HL-60/S4 treated with retinoic acid at 250 ng/mL for 4 days and 3 days (cell line): ENCODE data around the gene MTX1.

ENCODE experiments used
- in situ Hi-C: fragments of 300-500 bp; cut with MboI; formaldehyde crosslinking; loops from 2 replicates; pipeline ENCODE4 v1.7.0; 2022; ENCODE audit warnings: low sequenced_read_pairs

The MTX1 gene

GRCh38 chr1:155174324-155175280 is 33.9 kb upstream of the MTX1 start:
- in situ Hi-C loops: loop anchor here (25.0 kb wide), 1 partner anchor 413 kb away; no protein-coding TSS in a partner anchor

DNA sequence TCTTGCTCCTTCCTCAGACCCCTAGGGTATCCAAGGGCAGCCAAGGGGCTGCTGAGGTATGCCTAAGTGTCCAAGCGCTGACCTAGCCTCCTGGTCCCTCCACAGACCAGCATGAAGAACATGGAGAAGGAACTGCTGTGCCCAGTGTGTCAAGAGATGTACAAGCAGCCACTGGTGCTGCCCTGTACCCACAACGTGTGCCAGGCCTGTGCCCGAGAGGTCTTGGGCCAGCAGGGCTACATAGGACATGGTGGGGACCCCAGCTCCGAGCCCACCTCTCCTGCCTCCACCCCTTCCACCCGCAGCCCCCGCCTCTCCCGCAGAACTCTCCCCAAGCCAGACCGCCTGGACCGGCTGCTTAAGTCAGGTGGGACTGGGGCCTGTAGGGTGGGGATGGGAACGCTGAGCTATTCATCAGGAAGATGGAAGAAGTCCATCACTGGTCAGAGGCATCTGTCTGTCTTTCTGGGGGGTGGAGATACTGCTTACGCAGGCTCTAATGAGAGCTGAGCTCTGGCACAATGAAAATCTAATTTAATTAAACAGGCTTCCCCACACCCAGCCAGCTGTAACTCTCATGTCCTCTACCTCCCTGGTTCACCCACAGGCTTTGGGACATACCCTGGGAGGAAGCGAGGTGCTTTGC is 33.1 kb upstream of the MTX1 start:
- in situ Hi-C loops: loop anchor here (25.0 kb wide), 1 partner anchor 412 kb away; no protein-coding TSS in a partner anchor

DNA sequence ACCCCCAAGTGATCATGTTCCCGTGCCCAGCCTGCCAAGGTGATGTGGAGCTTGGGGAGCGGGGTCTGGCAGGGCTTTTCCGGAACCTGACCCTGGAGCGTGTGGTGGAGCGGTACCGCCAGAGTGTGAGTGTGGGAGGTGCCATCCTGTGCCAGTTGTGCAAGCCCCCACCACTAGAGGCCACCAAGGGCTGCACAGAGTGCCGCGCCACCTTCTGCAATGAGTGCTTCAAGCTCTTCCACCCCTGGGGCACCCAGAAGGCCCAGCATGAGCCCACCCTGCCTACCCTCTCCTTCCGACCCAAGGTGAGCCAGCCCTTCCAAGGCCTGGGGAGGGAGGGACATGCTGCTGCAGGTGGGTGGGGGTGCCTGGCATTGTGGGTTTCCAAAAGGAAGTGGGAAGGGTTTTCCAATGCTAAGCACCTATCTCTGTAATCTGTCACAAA is 32.5 kb upstream of the MTX1 start:
- in situ Hi-C loops: loop anchor here (25.0 kb wide), 1 partner anchor 411 kb away; no protein-coding TSS in a partner anchor

DNA sequence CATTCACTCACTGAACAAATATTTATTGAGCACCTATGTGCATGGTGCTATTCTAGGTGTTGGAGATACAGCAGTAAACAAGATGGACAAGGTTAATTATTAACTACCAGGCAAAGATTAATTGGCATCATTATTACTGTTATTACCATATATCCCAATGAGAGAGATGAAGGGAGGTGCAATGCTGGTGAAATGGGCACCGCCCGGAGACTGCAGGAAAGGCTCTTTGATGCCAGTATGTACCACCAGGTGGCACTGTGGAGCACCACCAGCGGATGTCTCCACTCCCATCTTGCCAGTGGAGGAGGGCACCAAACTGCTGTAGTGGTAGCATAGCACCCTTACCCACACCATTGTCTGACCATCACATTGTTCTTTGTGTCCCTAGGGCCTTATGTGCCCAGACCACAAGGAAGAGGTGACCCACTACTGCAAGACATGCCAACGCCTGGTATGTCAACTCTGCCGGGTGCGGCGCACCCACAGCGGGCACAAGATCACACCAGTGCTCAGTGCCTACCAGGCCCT is 31.9 kb upstream of the MTX1 start:
- in situ Hi-C loops: loop anchor here (25.0 kb wide), 1 partner anchor 411 kb away; no protein-coding TSS in a partner anchor

DNA sequence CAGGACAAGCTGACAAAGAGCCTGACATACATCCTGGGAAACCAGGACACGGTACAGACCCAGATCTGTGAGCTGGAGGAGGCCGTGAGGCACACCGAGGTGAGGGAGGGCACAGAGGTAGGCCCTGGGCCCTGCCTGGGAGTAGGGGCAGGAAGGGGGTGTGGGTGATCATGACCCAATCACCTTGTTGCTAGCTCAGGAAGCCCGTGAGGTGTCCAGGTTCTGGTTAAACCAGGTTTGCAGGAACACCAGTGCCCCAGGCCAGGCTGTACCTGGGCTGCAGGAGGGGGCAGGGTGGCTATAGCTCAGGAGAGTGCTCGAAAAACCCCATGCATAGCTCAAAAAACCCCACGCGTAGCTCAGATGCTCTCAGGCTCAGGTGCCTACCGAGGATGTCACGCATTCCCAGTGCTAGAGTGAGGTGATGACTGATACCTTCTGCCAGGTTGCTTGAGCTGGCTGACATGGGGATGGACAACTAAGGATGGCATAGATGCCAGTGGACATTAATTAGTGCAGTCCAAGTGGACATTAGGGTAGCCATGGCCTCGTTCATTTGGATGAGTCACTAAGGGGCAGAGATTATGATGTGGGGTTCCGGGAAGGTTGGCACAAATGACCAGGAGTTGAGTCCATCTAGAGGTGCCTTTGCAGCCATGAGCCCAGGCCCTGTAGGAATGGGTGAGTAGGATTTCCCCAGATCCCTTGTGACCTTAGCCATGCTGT is 31.1 kb upstream of the MTX1 start:
- in situ Hi-C loops: loop anchor here (25.0 kb wide), 1 partner anchor 410 kb away; no protein-coding TSS in a partner anchor

- in situ Hi-C loops: loop anchor here (25.0 kb wide), 1 partner anchor 409 kb away; no protein-coding TSS in a partner anchor
Measured at GRCh38 chr1:155177918-155178281, 30.6 kb upstream of the MTX1 start.

DNA sequence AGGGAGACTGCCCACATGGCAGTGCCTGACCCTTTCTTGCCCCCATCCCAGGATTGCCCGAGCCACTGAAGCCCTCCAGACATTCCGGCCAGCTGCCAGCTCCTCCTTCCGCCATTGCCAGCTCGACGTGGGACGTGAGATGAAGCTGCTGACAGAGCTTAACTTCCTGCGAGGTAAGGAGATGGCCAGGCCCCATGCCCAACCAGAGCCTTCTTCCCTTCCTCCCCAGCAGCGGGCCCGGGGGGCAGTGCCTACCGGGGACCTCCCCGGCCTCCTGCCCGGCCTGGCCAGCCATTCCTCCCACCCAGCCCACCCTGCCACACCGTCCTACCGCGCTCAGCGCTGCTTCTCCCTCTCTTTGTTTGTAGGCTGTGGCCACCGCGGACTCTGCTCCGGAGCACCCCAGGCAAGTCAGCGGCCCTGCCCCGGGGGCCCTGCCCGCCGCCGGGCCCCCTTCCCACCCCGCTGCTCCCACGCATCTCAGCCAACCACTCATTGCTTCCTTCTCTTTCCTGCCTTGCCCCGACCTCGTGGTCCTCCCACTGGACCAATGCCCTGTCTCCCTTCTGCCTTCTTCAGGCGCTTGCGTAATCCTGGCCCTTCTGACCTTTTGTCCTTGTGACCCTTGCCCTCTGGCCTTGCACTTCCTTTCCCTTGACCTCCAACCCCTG is 29.9 kb upstream of the MTX1 start:
- in situ Hi-C loops: loop anchor here (25.0 kb wide), 1 partner anchor 409 kb away; no protein-coding TSS in a partner anchor

GRCh38 chr1:155179112-155180031 is 29.1 kb upstream of the MTX1 start:
- in situ Hi-C loops: loop anchor here (25.0 kb wide), 1 partner anchor 408 kb away; no protein-coding TSS in a partner anchor

DNA sequence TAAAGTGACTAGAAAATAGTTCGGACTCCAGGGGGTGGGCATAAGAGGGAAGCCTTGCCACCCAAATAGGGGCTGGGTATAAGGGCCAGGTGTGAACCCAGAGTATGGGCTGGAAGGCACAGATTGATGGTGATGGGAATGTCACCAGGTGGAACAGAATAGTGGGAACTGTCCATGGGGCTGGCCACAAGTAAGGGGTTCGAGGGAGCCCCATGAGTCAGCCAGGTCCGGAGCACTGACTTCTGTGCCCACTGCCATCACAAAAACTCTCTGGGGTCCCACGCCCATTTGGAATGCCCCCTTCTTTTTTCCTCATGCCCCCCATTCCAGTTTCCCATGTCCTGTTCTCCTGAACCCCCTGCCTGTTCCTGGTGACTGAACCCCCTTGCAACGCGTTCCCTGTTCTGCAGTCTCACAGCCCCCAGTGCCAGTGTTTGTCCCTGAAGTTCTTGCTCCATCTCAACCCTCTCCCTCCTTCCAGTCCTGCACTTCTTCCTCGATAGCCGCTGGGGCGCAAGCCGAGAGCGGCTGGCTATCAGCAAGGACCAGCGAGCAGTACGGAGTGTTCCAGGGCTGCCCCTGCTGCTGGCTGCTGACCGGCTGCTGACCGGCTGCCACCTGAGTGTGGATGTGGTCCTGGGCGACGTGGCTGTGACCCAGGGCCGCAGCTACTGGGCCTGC is 27.0 kb upstream of the MTX1 start:
- in situ Hi-C loops: loop anchor here (25.0 kb wide), 1 partner anchor 406 kb away; no protein-coding TSS in a partner anchor

DNA sequence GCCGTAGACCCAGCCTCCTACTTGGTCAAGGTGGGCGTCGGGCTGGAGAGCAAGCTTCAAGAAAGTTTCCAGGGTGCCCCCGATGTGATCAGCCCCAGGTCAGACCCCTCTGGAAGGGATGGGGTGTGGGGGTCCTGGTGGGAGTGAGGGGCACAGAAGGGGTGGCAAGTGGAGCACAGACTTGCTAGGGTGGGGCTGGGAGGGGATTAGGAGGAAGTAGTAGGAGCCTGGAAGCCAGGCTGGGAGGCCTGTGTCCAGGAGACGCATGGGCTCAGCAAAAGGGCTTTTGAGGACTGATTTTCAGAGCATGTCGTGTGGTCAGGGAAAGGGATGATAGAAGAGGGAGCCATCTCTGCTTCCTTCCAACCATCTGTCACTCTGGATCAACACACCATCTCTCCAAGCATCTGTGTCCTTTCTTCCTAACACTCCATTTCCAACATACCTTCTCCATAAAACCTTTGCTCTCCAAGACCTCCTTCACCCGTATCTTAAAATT is 26.4 kb upstream of the MTX1 start:
- in situ Hi-C loops: loop anchor here (25.0 kb wide), 1 partner anchor 405 kb away; no protein-coding TSS in a partner anchor

DNA sequence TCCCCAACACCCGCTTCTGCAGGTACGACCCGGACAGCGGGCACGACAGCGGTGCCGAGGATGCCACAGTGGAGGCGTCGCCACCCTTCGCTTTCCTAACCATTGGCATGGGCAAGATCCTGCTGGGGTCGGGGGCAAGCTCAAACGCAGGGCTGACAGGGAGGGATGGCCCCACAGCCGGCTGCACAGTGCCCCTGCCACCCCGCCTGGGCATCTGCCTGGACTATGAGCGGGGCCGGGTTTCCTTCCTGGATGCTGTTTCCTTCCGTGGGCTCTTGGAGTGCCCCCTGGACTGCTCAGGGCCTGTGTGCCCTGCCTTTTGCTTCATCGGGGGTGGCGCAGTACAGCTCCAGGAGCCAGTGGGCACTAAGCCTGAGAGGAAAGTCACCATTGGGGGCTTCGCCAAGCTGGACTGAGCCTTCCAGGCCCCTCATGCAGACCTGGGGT is 24.7 kb upstream of the MTX1 start:
- in situ Hi-C loops: loop anchor here (25.0 kb wide), 1 partner anchor 404 kb away; no protein-coding TSS in a partner anchor

DNA sequence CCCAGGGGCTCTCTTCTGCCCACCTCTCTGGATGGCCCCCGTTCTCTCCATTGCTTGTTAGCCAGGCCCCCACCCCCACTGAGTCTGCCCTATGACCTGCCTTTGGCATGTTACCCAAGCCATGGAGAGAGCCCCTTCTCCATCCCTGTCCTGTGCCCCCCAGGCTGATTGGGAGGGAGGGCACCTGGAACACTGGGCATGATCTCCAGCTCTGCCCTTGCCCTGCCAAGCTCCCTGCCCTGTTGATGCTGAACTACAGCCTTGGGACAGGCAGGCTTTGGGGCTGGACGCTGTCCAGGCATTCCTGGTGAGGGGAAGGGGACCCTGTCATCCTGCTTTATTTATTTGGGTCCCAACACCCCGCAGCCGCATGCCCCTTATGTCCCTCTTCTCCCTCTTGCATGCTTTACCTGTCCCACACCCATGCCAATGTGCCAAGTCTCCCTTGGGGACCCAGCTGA is 24.1 kb upstream of the MTX1 start:
- in situ Hi-C loops: loop anchor here (25.0 kb wide), 1 partner anchor 403 kb away; no protein-coding TSS in a partner anchor

DNA sequence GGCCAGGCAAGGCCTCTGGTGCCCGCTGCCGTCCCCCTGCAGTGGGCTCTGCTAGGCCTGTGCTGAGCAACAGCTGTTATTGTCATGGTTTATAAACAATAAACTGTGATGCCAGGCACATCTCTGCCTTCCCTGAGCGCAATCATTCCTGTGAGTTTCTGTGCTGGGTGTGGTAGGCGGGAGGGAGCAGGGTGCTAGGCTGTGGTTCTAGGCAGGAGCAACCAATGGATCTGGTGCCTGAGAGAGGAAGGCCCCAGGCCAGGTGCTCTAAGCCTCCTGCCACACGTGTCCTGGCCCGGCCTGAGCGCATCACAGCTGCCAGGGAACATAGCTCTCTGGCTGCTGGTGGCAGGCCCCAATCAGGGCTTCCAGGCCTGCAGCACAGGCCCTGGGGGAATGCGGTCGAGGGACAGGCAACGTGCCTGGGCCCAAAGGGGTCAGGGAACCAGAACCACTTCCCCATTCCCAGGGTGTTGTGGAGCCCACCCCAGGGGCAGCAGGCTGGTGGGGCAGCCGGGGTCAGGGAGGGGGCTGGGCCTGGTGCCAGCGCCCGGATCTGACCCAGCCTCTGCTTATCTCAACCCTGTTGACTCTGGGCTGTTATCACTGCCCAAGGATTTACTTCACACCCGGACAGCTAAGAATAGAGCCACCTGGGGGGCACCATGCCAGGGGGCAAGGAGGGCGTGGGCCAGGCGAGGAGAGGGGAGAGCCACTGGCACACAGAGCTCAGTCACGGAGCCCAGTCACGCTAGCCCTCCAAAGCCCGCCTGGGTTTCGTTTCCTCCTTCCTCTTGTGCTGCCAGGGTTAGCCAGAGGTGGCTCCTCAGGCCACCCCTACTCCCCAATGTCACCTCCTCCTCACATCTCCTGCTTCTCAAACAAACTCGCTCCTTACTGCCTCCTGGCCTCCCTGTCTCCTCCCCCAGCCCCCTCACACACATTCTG is 23.4 kb upstream of the MTX1 start:
- in situ Hi-C loops: loop anchor here (25.0 kb wide), 1 partner anchor 402 kb away; no protein-coding TSS in a partner anchor

- in situ Hi-C loops: loop anchor here (25.0 kb wide), 1 partner anchor 402 kb away; no protein-coding TSS in a partner anchor
Measured at GRCh38 chr1:155185783-155186066, 22.8 kb upstream of the MTX1 start.

- in situ Hi-C loops: loop anchor here (25.0 kb wide), 1 partner anchor 401 kb away; no protein-coding TSS in a partner anchor
Measured at GRCh38 chr1:155186067-155186793, 22.3 kb upstream of the MTX1 start.
